G401.6 (cell line): ENCODE data around the gene SF3A2.
"Not testable (repeated sequence)": the region's sequence is repeated elsewhere in the genome, so short reads cannot be mapped to it uniquely, and the experiment has no call there.

ENCODE experiments used
- FAIRE-seq: peaks from 2 replicates; lab custom pipeline; 2012; peaks lifted over from hg19 to GRCh38; lab: Jason Lieb, UNC

The SF3A2 gene

DNA sequence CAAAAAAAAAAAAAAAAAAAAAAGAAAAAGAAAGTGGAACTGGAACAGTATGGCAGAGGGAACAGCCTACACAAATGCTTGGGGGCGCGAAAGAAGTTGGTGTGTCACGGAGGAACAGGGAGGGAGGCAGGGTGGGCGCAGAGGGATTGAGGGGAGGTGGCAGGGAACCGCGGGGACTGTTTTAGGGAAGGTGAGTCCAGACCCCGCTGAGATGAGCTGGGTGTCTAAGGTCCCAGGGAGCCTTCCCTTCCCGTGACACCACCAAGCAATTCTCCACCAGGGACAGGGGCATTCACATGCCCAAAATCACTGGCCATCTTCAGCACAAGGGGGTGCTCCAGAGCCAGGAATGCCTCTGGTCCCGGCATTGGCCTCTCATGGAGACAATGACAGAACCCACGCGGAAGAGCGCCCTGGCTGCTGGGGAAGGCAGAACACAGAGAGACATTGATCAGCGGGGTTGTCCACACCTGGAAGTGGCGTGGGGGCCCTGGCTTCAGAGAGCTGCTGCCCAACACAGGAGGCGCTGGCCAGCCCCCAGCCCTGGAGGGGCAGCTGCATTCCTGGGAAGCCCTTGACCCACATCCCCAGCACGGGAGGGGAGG, 38.4 kb downstream of the SF3A2 start:
- no peak for FAIRE-seq

DNA sequence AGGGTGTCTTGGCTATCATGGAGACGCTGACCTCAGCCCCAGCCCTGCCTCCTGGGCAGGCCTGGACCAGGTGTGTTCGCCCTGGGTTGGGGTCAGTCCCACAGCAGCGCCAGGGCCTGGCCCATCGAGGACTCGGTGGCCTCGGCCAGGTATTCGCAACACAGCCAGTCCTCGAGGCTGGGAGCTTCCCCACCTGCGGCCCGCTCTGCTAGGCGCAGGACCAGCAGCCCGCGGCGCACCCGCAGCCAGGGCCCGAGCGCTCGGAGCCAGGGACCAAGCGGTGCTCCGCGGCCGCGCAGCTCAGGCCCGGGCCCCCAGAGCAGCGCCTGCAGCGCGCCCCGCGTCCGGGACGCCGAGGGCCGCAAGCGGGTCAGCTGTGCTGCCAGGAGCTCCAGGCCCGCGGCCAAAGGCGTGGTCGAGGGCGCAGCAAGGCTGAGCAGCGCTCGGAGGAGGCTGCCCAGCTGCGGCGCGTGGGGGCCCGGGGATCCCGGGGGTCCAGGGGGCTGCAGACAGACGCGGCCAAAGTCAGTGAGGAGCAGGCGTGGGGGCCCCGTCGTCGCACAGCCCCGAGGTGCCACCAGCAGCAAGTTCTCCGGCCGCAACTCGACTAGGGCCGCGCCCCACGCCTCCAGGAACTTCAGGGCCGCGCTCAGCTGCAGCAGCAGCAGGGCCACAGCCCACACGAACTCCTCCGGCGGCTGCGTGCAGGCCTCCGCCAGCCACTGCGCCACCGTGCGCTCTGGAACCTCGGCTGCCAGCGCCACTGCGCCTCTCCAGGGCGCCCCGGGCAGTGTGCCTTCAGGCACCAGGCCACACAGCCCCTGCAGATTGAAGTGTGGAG, 39.2 kb downstream of the SF3A2 start:
- FAIRE-seq: no peak

DNA sequence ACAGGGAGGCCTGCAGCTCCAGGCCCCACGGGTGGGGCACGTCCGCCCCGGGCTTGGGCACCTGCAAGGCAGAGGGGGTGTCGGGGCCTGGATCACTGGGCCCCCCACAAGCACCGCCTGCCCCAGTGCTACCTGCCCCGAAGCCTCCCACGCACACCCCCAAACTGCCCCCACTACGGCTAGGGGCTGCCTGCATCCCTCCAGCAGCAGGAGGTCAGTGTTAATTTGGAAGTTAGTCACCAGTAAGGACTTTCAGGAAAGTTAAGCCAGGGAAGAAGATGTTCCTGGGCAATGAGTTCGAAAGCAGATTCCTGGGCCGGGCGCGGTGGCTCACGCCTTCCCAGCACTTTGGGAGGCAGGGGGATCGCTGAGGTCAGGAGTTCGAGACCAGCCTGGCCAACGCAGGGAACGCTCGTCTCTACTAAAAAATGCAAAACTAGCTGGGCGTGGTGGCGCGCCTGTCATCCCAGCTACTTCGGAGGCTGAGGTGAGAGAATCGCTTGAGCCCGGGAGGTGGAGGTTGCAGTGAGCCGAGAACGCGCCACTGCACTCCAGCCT, 39.9 kb downstream of the SF3A2 start:
- no peak for FAIRE-seq

DNA sequence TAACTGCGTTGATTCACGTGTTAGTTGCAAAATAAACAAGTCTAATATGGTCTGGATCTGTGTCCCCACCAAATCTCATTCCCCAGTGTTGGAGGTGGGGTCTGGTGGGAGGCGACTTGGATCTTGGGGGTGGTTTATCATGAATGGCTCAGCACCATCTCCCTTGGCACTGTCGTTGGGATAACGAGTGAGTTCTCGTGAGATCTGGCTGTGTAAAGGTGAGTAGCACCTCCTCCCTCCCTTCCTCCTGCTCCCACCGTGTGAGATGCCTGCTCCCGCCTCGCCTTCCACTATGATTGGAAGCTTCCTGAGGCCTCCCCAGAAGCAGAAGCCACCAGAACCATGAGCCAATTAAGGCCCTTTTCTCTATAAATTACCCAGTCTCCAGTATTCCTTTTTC, 40.5 kb downstream of the SF3A2 start:
- no peak for FAIRE-seq

DNA sequence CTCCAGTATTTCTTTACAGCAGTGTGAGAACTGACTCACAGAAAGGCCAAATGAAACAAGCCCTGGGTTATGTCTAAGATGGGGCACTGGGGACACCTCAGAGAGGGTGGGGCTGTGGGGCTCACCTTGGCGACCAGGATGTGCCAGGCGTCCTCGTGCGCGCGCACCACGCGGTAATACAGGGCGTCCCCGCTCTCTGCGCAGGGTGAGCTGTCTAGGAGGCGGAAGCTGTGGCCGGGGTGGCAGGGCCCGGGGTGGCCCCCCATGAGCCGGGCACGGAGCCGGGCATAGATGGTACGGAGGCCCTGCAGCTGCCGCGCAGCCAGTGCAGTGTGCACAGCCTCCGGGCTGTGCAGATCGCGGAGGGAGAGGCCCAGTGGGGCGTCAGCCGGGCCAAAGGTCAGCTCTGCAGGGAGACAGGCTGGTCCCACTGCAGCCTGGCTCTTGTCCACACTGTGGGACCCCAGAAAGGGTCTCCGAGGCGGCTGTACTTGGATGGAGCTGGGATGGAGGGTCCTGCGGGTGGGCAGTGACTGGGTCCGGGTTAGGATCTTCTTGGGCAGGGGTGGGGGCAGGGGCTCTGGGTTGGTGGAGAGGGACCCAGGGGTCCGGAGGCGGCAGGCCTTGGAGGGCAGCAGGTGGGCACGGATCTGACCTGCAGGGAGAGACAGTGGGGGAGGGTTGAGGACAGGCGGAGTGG, 42.0 kb downstream of the SF3A2 start:
- FAIRE-seq: no peak

DNA sequence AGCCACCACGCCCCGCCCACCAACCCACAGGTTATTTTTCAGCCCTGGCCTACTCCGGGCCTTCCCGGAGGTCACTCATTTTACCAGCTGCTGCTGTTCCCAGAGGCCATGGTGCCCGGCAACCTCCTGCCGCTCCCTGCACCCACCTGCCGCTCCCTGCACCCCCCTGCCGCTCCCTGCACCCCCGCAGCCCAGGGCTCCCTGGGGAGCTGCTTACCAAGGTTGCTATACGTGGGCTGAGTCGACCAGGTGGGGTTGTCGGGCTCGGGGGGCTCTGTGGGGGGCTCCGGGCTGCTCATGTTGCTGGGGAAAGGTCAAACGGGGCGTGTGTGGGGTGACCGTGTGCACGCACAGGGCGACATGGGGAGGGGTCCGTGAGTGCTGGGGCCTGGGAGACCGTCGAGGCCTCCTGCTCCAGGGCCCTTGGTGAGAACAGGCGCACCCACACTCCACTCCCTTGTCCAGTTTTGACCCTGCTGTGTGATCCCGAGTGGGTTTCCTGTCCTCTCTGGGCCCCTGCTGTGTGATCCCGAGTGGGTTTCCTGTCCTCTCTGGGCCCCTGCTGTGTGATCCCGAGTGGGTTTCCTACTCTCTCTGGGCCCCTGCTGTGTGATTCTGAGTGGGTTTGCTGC, 44.1 kb downstream of the SF3A2 start:
- FAIRE-seq: no peak

- not testable (repeated sequence) for FAIRE-seq
Observed at GRCh38 chr19:2281265-2282061, 44.8 kb downstream of the SF3A2 start.

- FAIRE-seq: no peak
Observed at GRCh38 chr19:2282062-2282861, 45.6 kb downstream of the SF3A2 start, which contains the start of gene PEAK3. TSS of gene PEAK3 (minus strand) at chr19:2282175. CDS start at chr19:2280931, 1,244 bp downstream.

GRCh38 chr19:2282862-2283237, 46.2 kb downstream of the SF3A2 start:
- no peak for FAIRE-seq

DNA sequence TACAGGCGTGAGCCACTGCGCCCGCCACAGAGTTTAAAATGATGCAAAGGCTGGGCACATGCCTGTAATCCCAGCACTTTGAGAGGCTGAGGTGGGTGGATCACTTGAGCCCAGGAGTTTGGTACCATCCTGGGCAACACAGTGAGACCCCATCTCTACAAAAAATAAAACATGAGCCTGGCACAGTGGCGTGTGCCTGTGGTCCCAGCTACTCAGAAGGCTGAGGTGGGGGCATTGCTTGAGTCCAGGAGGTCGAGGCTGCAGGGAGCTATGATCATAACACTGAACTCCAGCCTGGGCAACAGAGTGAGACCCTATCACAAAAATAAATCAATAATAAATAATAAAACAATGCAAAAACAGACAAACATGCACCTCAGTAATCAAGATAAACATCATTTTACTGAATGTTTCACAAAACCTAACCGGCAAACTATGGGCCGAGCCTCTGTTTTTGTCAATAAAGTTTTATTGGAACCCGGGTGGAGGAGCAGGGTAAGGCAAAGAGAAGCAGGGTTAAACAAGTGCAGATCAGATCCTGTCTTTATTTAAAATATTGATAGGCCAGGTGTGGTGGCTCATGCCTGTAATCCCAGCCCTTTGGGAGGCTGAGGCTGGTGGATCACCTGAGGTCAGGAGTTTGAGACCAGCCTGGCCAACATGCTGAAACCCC, 47.3 kb downstream of the SF3A2 start:
- no peak for FAIRE-seq

DNA sequence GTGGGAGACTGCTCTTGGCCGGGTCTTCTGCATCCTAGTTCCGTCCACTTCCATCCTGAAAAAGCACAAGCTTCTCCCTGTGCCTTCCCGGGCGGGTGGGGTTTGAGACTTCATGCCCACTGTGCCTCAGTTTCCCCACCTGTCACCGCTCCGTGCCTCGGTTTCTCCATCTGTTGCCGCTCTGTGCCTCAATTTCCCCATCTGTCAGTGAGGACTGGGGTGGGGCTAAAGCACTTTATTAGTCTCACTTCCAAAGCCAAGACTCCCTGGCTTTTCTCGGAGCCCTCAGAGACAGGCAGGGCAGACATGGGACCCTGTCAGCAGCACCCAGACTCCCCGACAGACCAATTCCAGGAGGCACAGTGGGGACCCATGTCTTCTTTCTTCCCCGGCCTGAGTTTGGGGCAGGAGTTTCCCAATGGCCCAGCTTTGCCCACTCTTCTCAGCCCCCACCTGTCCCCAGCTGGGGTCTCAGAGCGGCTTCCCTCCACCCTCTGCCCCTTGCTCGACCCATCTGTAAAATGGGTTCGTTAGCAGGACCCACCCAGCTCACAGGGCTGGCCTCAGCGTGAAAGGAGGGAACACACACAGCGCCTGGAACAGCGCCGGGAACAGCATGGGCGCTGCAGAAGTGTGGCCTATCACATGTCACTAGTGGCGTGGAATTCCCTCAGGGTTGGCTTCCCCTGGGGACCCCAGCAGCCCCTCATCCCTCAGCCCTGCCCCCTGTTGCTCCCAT, 49.9 kb downstream of the SF3A2 start:
- FAIRE-seq: no peak

DNA sequence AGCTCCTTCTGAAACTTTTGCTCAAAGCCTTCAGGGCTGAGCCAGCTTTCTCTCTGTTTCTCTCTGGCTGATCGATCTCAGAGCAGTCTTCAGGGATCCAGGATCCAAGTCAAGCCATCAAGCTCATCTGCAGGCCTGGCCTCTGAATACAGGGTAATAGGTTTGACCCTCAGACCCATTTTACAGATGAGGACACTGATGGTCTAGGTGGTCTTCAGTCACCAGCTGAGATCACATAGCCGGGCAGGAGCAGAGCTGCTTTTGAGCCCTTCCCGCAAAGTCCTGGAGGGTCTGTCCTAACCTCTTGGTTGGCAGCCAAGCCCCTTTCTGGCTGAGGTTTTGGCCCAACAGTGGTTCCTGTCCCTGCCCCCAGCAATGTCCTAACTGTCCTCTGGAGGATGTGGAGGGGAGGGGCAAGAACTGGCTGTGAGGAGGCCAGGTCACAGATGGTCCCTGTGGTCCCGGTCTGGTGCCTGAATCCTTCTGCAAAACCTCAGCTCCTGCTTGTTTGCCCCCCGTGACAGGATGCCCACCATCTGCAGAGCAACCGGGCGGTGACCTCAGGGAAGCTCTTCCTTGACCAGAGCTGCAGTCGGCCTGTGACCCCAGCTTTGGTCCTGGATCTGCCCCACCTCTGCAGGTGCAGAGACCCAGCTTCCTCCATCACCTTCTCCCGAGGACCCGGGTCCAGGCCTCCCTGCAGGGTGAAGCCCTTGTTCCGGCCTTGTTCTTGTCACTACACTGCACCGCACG, 51.1 kb downstream of the SF3A2 start:
- FAIRE-seq: no peak

DNA sequence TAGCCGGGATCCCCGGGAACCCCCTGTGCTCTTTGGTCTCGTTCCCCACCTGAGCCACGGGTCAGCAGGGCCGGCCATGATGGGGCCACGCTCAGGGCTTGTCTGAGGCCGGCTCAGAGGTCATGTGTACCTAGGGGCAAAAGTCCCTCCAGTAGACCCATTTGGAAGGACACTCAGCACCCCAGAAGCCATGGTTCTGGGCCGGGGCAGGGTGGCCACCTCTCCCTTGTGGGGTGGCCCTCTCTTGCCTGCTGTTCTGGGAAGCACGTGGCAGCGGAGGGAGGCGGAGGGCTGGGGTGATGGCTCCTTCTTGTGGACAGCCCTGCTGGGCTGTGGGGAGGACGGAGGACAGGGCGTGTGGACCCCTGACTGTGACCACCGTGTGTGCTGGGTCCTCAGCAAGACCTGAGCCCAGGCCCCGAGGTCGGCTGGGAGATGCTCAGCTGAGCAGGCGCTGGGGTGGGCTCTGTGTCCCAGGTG, 51.8 kb downstream of the SF3A2 start:
- no peak for FAIRE-seq

GRCh38 chr19:2288818-2289713, 52.4 kb downstream of the SF3A2 start:
- FAIRE-seq: no peak

- FAIRE-seq: no peak
Observed at GRCh38 chr19:2289714-2290435, 53.3 kb downstream of the SF3A2 start.

DNA sequence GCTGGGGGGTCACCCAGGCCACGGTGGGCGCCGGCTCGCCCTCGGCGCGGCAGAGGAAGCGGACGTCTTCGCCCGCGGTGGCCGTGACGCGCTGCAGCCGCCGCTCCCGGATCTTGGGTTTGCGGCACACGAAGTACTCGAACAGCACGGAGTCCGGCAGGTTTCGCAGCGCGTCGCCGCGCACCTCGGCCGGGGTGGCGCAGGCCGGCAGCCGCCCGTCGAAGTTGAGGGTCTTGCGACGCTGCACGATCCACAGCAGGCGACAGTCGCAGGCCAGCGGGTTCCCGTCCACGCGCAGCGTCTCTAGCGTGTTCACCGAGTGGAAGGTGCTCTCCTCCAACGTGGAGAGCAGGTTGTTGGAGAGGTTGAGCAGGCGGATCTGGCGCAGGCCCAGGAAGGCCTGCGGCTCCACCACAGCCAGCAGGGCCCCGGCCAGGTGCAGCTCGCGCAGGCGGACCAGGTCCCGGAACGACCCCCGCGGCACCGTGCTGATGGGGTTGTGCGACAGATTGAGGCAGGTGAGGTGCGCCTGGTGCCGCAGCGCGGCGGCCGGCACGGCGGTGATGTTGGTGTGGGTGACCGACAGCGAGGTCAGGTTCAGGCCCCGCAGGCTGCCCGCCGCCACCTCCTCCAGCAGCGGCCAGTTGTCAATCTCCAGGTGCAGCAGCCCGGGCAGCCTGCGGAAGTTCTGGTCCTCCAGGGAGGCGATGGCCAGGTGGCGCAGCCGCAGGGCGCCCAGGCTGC, 54.0 kb downstream of the SF3A2 start:
- no peak for FAIRE-seq
